ENCODE measurements around the gene TNFRSF4. TPM values are rescaled to one million over a fixed set of nuclear protein-coding genes. Genes with fewer than 3 reads are reported as not detected.

TNFRSF4 gene
- total and polyA plus RNA-seq, 9 of the 15 experiments (the other 6 are each of a cell fraction or from before 2014, with no cell fraction given), result 0.07 to 0.44 (median 0.19) TPM; not detected in 5

DNA sequence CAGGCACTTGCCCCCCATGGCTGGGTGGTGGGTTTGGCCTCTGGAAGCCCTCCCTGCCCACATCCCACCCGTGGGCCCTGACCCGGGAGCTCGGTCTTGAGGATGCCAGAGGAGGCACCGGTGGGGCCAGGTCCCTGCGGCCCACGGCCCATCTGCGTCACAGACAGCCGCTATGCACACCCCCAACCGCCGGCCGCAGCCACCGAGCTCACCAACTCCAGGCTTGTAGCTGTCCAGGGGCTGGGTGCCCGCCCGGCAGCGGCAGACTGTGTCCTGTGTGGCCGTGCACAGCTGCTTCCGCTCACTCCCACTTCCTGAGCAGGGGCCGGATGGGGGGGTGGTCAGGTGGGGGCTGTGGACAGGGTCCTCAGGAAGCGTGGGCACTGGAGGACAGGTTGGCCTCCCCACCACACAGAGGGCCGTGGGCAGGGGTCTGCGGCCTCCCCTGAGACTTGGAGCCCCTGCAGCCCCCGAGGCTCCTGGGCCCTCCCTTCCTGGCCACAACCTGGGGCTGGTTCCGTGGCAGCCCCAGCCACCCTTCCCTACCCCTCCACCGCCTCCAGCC lies 1.1 kb downstream of the TNFRSF4 start (continued):
- TF ChIP-seq HNRNPL (IDR thresholded peaks at IDR 0.05; ENCODE audit: low read depth, low read length) (0 out of 2 replicates have a peak, but pooled peaks have one; percentile 9), CTBP1 (IDR thresholded peaks at IDR 0.05; ENCODE audit: borderline replicate concordance) (no peak), FOXM1 (IDR thresholded peaks at IDR 0.05; ENCODE audit: low read depth) (no peak), FOXM1 (CRISPR knock-in tag; IDR thresholded peaks at IDR 0.05; ENCODE audit: low read depth) (no peak), CREM (IDR thresholded peaks at IDR 0.05; ENCODE audit: low read depth) (no peak), STAT5B (CRISPR knock-in tag; IDR thresholded peaks at IDR 0.05) (no peak), GMEB1 (CRISPR knock-in tag; IDR thresholded peaks at IDR 0.05) (no peak)
- TF ChIP-seq, protein P1, sequence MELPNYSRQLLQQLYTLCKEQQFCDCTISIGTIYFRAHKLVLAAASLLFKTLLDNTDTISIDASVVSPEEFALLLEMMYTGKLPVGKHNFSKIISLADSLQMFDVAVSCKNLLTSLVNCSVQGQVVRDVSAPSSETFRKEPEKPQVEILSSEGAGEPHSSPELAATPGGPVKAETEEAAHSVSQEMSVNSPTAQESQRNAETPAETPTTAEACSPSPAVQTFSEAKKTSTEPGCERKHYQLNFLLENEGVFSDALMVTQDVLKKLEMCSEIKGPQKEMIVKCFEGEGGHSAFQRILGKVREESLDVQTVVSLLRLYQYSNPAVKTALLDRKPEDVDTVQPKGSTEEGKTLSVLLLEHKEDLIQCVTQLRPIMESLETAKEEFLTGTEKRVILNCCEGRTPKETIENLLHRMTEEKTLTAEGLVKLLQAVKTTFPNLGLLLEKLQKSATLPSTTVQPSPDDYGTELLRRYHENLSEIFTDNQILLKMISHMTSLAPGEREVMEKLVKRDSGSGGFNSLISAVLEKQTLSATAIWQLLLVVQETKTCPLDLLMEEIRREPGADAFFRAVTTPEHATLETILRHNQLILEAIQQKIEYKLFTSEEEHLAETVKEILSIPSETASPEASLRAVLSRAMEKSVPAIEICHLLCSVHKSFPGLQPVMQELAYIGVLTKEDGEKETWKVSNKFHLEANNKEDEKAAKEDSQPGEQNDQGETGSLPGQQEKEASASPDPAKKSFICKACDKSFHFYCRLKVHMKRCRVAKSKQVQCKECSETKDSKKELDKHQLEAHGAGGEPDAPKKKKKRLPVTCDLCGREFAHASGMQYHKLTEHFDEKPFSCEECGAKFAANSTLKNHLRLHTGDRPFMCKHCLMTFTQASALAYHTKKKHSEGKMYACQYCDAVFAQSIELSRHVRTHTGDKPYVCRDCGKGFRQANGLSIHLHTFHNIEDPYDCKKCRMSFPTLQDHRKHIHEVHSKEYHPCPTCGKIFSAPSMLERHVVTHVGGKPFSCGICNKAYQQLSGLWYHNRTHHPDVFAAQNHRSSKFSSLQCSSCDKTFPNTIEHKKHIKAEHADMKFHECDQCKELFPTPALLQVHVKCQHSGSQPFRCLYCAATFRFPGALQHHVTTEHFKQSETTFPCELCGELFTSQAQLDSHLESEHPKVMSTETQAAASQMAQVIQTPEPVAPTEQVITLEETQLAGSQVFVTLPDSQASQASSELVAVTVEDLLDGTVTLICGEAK (IDR thresholded peaks at IDR 0.05), result no peak
- TF ChIP-seq, protein P1 (CRISPR knock-in tag; IDR thresholded peaks at IDR 0.05), result no peak

Measured in K562 (cell line).